Measurements from ENCODE around the gene KIF12. TPM values are rescaled to one million over a fixed set of nuclear protein-coding genes. Genes with fewer than 3 reads are reported as not detected.

KIF12 gene
- total and polyA plus RNA-seq, 8 donors, result 40.4 to 605 (median 68.3) TPM

- Histone ChIP-seq H3K9me3 (no peaks in the 10 kb centered on the region), H3K27ac (no peak overlapping the region), H3K4me1 (no peaks in the 10 kb centered on the region), H3K27me3 (no peaks in the 10 kb centered on the region), H3K36me3 (no peaks in the 10 kb centered on the region), H3K4me3 (no peak overlapping the region)
- 80 to 84% methylated on average over 8 of the region's 8 CpGs for WGBS, 2 donors
- intact Hi-C loops (cut with DNase I), result no loop called here
- DNase-seq (no peak), ATAC-seq (peak; percentile 21 to 40 (median 26)), FAIRE-seq (no peak)
- no peak for TF ChIP-seq CTCF (IDR thresholded peaks at IDR 0.05)
These were observed 39.9 kb downstream of the KIF12 start for GRCh38 chr9:114059047-114059803.

- no peaks in the 10 kb centered on the region for H3K4me1 ChIP-seq
- DNase-seq (no peak), FAIRE-seq (no peak), ATAC-seq (peak in 1 of 4 donors; percentile 5)
- no peak overlapping the region for H3K27ac ChIP-seq
- no peaks in the 10 kb centered on the region for H3K27me3 ChIP-seq
- no peak for TF ChIP-seq CTCF (IDR thresholded peaks at IDR 0.05)
- no peak overlapping the region for H3K4me3 ChIP-seq
- H3K9me3 ChIP-seq, result no peaks in the 10 kb centered on the region
- WGBS, 2 donors, result 85% methylated on average over 4 of the region's 4 CpGs
- H3K36me3 ChIP-seq, result no peaks in the 10 kb centered on the region
- intact Hi-C loops (cut with DNase I), result no loop called here
These were observed 40.4 kb downstream of the KIF12 start for GRCh38 chr9:114058688-114059046.

- Histone ChIP-seq H3K27ac (no peak overlapping the region), H3K36me3 (no peaks in the 10 kb centered on the region), H3K27me3 (no peaks in the 10 kb centered on the region), H3K4me1 (no peaks in the 10 kb centered on the region), H3K9me3 (no peaks in the 10 kb centered on the region), H3K4me3 (no peak overlapping the region)
- intact Hi-C loops (cut with DNase I), result no loop called here
- DNase-seq, result peak in 1 of 6 donors; percentile 33
- no peak for ATAC-seq
- no peak for FAIRE-seq
- TF ChIP-seq CTCF (IDR thresholded peaks at IDR 0.05), result no peak
- 76 to 86% methylated on average over 7 of the region's 7 CpGs for WGBS, 2 donors
These were observed 41.8 kb downstream of the KIF12 start for GRCh38 chr9:114057161-114057885.

- Histone ChIP-seq H3K36me3 (no peaks in the 10 kb centered on the region), H3K27me3 (no peaks in the 10 kb centered on the region), H3K27ac (no peak overlapping the region), H3K4me1 (no peaks in the 10 kb centered on the region), H3K4me3 (no peak overlapping the region), H3K9me3 (no peaks in the 10 kb centered on the region)
- 92 to 93% methylated on average over 5 of the region's 5 CpGs for WGBS, 2 donors
- FAIRE-seq, result no peak
- intact Hi-C loops (cut with DNase I), result no loop called here
- ATAC-seq, result no peak
- no peak for TF ChIP-seq CTCF (IDR thresholded peaks at IDR 0.05)
- DNase-seq, result no peak
These were observed 42.6 kb downstream of the KIF12 start for GRCh38 chr9:114056527-114056926.

- Histone ChIP-seq H3K36me3 (no peaks in the 10 kb centered on the region), H3K9me3 (no peaks in the 10 kb centered on the region), H3K4me1 (no peaks in the 10 kb centered on the region), H3K27ac (no peak overlapping the region), H3K27me3 (no peaks in the 10 kb centered on the region), H3K4me3 (no peak overlapping the region)
- DNase-seq, result no peak
- no peak for TF ChIP-seq CTCF (IDR thresholded peaks at IDR 0.05)
- no peak for ATAC-seq
- FAIRE-seq, result no peak
- WGBS, 2 donors, result 94% methylated on average over 7 of the region's 7 CpGs
- intact Hi-C loops (cut with DNase I), result no loop called here
These were observed 43.2 kb downstream of the KIF12 start for GRCh38 chr9:114055894-114056293.
